Loucy (cell line): ENCODE results near the gene KIF11.
A peak's percentile ranks its signal among the peaks of the same experiment; 100 is the strongest.

Experiments used
- CTCF ChIP-seq: fragments of 200-600 bp; sonication (generic); conservative IDR thresholded peaks from 2 replicates; pipeline ENCODE4 v1.5.1; 2014; ENCODE audit warnings: mild to moderate bottlenecking, antibody characterized with exemption, low read length
- EZH2phosphoT487 ChIP-seq: fragments of 200-600 bp; IDR thresholded peaks from 2 replicates; pipeline ENCODE4 v1.6.1; 2018; ENCODE audit warnings: antibody characterized with exemption, mild to moderate bottlenecking, moderate library complexity, borderline replicate concordance

- TF ChIP-seq CTCF (peak; percentile 27), EZH2phosphoT487 (no peak)
Measured at GRCh38 chr10:92573091-92573797, 19.7 kb upstream of the KIF11 start.
